Measurements from ENCODE around the gene PPP1R1C.
A peak's percentile ranks its signal among the peaks of the same experiment; 100 is the strongest.

PPP1R1C gene

GRCh38 chr2:181985632-181986205 is at the start of gene PPP1R1C:
PPP1R1C (plus strand) TSS chr2:181985853; CDS start chr2:181986111, 258 bp downstream.
- TF ChIP-seq, protein P1, sequence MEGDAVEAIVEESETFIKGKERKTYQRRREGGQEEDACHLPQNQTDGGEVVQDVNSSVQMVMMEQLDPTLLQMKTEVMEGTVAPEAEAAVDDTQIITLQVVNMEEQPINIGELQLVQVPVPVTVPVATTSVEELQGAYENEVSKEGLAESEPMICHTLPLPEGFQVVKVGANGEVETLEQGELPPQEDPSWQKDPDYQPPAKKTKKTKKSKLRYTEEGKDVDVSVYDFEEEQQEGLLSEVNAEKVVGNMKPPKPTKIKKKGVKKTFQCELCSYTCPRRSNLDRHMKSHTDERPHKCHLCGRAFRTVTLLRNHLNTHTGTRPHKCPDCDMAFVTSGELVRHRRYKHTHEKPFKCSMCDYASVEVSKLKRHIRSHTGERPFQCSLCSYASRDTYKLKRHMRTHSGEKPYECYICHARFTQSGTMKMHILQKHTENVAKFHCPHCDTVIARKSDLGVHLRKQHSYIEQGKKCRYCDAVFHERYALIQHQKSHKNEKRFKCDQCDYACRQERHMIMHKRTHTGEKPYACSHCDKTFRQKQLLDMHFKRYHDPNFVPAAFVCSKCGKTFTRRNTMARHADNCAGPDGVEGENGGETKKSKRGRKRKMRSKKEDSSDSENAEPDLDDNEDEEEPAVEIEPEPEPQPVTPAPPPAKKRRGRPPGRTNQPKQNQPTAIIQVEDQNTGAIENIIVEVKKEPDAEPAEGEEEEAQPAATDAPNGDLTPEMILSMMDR (IDR thresholded peaks at IDR 0.05; ENCODE audit: insufficient read depth, low read depth, low read length, missing control alignments): no peak
- no peak for DNase-seq (ENCODE audit: low read depth)
- H3K4me3 ChIP-seq (ENCODE audit: low read length): no peak within 1 kb of the TSS

- no peak overlapping the region for H3K4me3 ChIP-seq (ENCODE audit: low read length)
- TF ChIP-seq, protein P1 (IDR thresholded peaks at IDR 0.05; ENCODE audit: insufficient read depth, low read depth, low read length, missing control alignments): no peak
- DNase-seq (ENCODE audit: low read depth): no peak
These were observed 48.2 kb upstream of the PPP1R1C start for GRCh38 chr2:181937473-181937872.

DNA sequence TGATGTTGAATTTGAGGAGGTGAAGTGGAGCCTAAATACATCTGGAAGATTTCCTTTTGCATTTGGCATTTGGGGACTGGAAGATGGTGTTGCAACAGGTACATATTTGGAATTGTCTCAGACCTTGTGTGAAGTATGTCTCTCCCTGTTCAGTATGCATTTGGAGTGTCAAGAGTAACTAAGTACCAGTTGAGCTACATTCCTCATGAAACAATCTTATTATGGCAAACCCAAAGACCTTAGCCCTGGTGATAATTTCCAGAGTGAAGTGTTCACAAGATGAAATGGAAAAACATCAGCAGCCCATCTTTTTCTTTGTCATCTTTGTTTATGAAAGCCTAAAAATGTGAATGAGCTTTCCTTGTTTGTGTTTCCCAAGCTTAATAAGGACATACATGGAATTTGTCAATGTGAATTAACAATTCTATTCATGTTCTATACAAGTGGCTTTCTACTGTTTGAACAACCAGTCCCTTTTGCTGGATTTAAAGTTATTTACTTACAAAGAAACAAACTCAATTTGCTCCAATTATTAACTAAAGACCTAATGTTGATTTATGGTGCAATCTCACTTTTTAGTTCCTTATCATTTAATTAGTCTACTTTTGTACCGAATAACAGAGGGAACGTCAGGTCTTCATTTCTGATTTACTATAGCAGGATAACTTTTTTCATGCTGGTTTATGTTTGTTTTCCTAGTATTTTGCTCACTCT is 42.1 kb upstream of the PPP1R1C start:
- no peak overlapping the region for H3K4me3 ChIP-seq (ENCODE audit: low read length)
- TF ChIP-seq, protein P1 (IDR thresholded peaks at IDR 0.05; ENCODE audit: insufficient read depth, low read depth, low read length, missing control alignments): no peak
- peak; percentile 30 for DNase-seq (ENCODE audit: low read depth)

GRCh38 chr2:181944164-181944913 is 41.3 kb upstream of the PPP1R1C start:
- TF ChIP-seq, protein P1 (IDR thresholded peaks at IDR 0.05; ENCODE audit: insufficient read depth, low read depth, low read length, missing control alignments): no peak
- H3K4me3 ChIP-seq (ENCODE audit: low read length): no peak overlapping the region
- no peak for DNase-seq (ENCODE audit: low read depth)

DNA sequence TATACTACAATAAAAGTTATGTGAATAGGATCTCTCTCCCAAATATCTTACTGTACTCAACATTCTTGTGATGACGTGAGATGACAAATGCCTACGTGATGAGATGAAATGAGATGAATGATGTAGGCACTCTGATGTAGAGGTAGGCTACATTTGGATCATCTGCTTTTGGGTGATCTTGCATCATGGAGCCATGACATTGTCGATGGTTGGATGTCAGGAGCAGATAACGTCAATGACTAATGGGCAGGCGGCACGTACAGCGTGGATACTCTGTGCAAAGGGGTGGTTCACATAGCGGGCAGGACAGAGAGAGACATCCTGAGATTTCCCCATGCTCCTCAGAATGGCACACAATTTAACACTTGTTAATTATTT is 40.8 kb upstream of the PPP1R1C start:
- TF ChIP-seq, protein P1 (IDR thresholded peaks at IDR 0.05; ENCODE audit: insufficient read depth, low read depth, low read length, missing control alignments): no peak
- DNase-seq (ENCODE audit: low read depth): no peak
- H3K4me3 ChIP-seq (ENCODE audit: low read length): no peak overlapping the region

GRCh38 chr2:181946444-181947127 is 39.1 kb upstream of the PPP1R1C start:
- TF ChIP-seq, protein P1 (IDR thresholded peaks at IDR 0.05; ENCODE audit: insufficient read depth, low read depth, low read length, missing control alignments): no peak
- H3K4me3 ChIP-seq (ENCODE audit: low read length): no peak overlapping the region
- peak; percentile 41 for DNase-seq (ENCODE audit: low read depth)

All from epithelial cell of esophagus (primary cell).